HG03039 (cell line): ENCODE results near the gene USP30.
"Not testable (repeated sequence)": the region's sequence is repeated elsewhere in the genome, so short reads cannot be mapped to it uniquely, and the experiment has no call there.

ENCODE experiments used
- ATAC-seq: cut with Tn5 transposase; IDR thresholded peaks from one replicate; pipeline ENCODE4 v1.9.1; 2021; ENCODE audit warnings: mild to moderate bottlenecking, moderate library complexity; ENCODE audit not compliant: unreplicated experiment

The USP30 gene

DNA sequence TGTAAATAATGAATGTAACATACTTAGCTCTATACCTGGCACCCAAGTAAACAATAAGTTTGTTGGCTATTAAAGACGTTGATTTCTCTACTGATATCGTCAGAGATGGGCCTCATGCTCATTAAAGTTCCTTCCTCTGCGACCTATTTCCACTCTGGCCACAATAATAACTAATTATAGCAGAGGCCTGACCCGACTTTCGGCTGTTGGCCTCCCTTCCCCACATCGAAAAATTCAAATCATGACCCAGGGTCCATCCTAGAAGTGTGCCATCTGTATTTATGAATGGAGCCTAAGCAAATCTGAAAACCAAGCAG is 321 bp upstream of the USP30 start:
- no peak for ATAC-seq

DNA sequence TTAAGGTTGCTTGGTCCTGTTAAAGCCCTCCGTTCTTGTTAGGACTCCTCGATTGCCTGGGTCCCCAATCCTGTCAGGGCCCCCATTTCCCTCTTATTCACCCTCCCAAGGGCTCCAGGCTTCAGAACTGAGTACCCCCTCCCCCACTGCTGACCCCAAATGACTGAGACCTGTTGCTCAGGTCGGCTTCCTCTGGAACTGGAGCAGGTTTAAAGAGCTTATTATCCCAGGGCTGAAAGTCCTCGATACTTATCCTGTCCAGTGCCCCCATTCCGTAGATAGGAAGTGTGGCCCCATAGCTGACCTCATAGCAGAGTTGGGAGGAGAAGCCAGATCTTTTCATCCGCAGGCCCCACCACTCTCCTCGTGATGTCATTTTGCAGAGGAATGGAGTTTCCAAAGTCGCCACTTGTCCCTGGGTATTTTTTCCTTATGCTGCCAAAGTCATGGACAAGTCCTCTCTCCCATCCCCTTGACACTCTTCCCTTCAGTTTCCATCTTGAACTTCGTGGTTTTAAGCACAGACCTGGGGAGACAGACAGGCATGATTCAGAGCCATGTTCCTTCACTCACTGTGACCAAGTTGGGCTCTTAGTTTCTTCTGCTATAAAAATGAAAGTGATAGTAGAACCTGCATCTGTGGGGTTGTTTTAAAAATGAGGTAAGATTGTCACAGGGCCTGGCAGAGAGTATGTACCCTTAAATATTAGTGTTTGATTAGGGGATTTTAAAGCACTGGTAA is 1.2 kb downstream of the USP30 start:
- ATAC-seq: peak; percentile 9

DNA sequence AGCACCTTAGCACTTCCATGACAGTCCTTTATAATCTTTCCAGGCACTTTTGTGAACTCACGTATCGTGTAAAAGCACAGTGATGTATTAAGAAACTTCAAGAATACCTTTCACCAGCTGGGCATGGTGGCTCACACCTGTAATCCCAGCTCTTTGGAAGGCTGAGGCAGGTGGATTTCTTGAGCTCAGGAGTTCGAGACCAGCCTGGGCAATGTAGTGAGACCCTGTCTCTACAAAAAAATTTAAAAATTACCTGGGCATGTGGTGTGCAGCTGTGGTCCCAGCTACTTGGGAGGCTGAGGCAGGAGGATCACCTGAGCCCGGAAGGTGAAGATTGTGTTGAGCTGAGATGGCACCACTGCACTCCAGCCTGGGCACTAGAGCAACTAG is 1.7 kb downstream of the USP30 start:
- not testable (repeated sequence) for ATAC-seq

DNA sequence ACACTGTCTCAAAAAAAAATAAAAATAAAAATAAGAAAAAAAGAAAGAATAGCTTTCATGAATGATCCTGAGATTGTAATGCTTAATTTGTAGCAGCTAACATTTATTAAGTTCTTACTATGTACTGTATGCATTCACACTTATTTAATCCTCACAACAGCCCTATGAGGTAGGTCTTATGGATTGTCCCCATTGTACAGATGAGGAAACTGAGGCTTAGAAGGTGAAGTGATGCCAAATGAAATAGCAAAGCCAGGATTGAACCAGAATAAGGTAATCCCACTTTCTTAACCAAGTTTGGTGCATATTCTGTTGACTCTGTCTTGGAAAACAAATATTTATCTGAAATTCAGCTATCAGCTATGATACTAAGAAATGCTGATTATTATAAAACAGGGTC is 2.1 kb downstream of the USP30 start:
- no peak for ATAC-seq

DNA sequence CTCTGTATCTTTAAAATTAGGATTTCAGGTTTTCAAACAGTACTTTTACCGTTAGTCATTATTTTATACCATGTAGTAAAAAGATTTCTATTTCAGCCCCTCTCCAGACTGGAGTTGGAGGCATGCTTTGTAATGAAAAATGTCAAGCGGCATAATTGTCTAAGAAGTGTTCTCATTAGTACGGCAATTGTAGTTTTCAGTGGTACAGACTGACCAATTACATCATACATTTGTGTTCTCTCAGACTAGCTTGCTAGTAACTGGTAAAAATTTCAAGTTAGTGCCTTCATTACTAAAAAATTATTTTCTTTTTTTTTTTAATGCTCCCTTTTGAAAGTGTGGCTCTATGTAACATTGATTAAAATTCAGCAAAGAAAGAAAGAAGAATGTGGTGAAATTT is 4.5 kb downstream of the USP30 start:
- no peak for ATAC-seq

DNA sequence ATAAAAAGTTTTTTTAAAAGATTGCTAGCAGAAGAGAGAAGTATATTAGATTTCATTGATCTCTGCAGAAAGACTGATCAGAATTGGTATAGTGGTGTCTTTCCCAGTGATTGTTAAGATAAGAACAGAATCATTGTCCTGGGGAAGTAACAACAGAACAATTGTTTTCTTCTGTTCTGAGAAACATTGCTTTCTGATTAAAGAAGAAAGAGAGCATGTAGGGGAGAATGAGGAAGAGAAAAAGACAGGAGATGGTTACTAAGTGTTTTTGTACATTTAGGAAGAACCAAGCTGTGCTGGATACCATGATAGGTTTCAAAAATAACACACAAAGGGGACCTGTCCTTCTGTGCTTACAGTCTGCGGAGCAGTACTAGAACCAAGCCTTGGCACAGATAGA is 5.0 kb downstream of the USP30 start:
- ATAC-seq: no peak

DNA sequence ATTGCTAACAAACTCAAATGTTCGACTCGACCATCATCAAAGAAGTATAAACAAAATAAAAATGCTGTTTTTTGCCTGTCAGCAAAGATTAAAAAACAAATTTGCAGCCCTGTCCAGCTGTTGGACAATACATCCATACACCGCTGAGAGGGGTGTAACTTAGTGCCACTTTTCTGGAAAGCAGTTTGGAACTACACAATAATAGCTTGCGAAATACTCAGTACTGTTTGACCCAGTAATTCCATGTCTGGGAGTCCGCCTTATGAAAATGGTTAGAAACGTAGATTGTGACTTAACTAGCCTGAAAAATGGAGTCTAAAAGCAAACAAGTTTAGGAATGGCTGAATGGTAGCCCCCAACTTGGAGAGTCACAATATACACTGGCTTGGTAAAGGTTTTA is 6.4 kb downstream of the USP30 start:
- ATAC-seq: no peak

DNA sequence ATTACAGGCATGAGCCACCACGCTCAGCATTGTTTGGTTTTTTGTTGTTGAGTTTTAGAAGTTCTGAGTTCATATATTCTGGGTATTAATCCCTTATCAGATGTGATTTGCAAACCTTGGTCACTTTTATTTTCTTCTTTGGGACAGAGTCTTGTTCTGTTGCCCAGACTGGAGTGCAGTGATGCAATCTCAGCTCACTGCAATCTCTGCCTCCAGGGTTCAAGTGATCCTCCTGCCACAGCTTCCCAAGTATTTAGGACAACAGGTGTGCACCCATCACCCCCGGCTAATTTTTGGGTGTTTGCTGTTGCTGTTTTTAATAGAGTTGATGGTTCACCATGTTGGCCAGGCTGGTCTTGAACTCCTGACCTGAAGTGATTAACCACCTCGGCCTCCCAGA is 11.8 kb downstream of the USP30 start:
- ATAC-seq: no peak

DNA sequence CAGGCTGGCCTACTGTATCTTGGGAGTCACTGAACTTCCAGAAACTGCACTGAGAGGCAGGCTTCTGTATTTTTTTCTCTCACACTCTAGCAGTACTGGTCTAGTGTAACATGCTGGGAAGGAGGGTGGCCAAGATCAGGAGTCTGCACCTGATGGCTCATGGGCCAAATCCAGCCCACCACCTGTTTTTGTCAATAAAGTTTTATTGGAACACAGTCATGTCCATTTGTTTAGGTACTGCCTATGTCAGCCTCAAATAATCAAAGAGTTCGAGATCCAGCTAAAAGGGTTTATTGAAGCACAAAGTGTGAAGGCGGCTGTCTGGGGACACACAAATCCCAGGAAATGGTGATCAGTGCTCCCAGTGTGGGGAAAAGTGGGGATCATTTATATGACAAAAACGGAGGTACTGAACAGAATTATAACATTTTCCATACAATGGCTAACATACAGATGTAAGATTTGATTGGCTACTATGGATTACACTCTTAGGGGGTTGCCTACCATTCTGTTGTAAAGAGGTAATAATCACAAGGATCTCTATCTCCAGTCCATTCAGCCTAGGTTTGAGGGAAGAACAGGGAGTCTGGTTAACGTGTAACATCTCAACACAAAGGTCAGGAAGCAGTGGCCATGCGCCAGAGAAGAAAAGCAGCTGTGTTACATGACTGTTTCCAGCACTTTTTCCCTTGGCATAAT is 12.9 kb downstream of the USP30 start:
- no peak for ATAC-seq

DNA sequence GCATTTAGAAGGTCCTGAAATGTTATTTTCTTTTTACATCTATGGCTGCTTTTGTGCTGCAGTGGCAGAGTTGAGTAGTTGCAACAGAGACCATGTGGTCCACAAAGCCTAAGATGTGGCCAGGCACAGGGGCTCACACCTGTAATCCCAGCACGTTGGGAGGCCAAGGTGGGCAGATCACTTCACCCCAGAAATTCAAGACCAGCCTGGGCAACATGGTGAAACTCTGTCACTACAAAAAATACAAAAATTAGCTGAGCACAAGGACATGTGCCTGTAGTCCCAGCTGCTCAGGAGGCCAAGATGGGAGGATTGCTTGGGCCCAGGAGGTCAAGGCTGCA is 13.4 kb downstream of the USP30 start:
- no peak for ATAC-seq

DNA sequence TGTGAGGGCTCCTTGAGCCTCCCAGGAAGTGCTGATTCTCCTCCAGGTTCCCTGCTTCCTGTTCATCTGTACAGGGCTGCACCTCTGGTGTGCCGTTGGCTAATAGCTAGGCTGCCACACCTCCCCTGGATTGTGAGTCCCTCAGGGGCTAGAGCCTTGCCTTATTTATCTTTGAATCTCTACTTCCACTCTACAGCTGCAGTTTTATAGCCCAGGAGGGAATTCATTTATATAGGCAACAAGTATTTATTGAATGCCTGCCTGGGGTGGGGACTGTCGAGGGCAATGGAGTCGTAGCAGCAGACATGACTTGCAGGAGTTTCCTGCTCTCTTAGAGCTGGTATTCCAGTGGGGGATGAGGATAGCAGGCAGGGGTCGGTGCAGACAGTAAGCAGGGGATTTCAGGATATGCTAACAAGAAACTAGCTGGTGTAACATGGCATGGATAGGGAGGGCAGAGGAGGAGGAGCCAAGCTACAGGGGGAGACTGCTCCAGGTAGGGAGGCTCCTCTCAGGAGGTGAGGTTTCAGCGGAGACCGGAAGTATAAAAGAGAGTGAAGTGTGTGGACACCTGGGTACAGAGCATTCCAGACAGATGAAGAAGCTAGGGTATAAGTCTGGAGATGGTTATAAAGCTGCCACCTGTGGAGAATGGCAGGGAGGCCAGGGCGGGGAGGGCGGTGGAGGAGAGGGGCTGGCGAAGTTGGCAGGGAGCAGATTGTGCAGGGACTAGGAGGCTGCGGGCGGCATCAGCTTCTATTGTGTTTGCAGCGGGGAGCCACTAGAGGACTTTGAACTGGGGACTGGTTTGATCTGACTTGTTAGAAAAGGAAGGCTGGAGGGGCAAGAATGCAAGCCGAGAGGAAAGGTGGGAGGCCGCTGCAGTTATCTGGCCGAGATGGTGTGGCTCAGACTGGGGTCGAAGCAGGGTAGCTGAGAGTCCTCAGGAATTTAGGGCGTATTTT is 17.2 kb downstream of the USP30 start:
- no peak for ATAC-seq

DNA sequence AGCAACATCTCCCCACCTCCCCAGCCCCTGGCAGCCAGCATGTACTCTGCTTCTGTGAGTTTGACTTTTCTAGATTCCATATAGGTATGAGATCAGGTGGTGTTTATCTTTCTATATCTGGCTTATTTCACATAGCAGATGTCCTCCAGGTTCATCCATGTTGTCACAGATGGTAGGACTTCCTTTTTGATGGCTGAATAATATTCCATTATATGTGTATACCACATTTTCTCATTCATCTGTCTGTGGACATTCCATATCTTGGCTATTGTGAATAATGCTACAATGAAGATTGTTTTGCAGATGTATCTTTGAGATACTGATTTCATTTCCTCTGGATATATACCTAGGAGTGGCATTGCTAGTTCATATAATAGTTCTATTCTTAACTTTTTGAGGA is 22.5 kb downstream of the USP30 start:
- no peak for ATAC-seq

DNA sequence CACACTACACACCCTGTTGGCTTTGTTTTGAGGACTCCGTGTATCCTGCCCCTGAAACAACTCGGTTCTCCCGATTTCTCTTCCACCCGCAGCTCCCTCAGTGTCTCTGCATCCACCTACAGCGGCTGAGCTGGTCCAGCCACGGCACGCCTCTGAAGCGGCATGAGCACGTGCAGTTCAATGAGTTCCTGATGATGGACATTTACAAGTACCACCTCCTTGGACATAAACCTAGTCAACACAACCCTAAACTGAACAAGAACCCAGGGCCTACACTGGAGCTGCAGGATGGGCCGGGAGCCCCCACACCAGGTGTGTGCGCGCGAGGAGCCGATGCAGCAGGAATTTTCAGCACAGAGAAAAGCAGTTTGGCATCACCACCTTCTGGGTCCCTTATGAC is 30.4 kb downstream of the USP30 start:
- no peak for ATAC-seq

DNA sequence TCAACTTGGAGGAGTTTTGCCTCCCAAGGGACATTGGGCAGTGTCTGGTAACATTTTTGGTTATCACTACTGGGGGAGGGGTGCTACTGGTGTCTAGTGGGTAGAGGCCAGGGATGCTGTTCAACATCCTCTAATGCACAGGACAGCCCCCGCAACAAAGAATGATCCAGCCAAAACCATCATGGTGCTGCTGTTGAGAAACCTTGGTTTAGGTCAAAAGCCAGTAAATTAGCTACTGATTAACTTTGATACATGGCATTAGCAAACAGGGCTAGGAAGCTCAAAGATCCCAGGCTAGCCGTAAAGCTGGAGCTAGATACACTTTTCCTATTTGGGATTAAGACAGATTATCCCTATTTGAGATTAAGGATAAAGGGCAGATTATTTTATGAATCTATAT is 32.0 kb downstream of the USP30 start:
- no peak for ATAC-seq

DNA sequence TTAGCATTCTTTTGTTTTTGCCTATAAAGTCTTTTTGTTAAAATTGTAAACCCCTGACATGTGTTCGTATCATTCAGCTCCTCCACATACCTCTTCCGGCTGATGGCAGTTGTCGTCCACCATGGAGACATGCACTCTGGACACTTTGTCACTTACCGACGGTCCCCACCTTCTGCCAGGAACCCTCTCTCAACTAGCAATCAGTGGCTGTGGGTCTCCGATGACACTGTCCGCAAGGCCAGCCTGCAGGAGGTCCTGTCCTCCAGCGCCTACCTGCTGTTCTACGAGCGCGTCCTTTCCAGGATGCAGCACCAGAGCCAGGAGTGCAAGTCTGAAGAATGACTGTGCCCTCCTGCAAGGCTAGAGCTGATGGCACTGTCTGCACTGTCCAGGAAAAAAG is 33.2 kb downstream of the USP30 start:
- ATAC-seq: no peak

DNA sequence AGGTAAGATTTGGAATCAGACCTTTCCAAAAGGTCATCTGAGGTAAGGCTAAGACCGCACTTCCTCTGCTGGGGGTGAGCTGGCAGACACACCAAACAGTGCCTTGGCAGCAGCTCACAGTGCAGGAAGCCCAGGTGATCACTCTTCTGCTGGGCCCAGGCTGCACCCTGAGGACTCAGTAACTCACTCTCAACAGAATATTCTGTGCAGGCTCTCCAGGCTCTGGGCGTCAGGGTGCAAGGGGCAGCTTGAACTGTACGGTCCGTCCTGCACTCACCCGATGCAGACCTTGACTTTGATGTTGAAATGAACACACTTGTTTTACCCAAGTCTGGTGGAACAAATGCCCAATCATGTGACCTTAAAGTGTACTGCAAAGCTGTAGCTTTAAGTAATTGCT is 34.9 kb downstream of the USP30 start:
- no peak for ATAC-seq

DNA sequence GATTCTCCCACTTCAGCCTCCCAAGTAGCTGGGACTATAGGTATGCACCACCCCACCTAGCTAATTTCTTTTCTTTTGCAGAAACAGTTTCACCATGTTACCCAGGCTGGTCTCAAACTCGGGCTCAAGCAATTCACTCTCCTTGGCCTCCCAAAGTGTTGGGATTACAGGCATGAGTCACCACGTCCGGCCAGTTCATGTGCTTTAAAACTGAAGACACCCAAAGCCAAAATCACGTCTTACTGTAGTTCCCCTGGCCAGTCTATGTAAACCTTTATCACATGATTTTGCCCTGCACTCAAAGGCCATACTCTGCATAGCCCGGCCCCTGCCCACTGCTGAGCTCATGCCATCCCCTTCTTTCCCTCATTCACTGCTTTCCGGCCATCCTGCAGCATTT is 36.4 kb downstream of the USP30 start:
- no peak for ATAC-seq

DNA sequence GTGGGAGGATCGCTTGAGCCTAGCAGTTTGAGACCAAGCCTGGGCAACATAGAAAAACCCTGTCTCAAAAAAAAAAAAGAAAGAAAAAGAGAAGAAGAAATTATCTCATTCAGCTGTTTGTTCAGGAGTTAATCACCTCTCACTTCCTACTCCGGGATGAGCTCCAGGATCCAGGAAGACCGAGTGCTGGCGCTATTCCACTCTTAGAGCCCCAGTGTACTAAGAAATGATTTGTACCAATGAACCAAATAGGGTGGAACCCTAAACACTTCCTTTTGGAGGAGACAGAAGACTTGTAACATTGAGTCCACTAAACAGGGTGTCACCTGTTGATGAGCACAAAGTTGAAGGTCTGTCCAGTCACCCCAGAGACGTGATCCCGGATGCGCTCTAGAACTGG is 37.3 kb downstream of the USP30 start:
- ATAC-seq: no peak

DNA sequence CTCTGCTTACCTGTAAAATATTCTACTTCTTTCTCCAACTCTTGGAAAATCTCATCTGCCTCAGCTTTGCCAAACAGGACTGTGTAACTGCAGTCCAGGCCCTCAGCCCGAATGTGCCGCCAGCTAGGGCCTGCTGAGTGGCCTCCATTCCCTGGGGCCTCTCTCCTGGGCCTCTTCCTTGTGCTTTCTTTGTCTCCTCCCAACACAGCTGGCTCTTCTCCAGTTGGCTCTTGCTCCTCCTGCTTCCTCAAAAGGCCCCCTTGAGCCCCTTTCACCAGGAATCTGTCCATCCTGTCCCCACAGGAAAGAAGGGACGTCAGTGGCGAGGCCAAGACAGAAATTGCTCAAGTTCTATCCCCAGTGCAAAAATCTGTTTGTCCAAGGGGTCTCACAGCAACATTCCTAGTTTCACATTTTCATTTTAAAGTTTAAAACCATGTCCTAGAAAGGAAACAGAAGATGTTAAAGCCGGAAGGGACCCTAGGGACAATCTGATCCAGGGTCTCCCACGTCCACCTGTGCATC is 40.2 kb downstream of the USP30 start:
- ATAC-seq: no peak

DNA sequence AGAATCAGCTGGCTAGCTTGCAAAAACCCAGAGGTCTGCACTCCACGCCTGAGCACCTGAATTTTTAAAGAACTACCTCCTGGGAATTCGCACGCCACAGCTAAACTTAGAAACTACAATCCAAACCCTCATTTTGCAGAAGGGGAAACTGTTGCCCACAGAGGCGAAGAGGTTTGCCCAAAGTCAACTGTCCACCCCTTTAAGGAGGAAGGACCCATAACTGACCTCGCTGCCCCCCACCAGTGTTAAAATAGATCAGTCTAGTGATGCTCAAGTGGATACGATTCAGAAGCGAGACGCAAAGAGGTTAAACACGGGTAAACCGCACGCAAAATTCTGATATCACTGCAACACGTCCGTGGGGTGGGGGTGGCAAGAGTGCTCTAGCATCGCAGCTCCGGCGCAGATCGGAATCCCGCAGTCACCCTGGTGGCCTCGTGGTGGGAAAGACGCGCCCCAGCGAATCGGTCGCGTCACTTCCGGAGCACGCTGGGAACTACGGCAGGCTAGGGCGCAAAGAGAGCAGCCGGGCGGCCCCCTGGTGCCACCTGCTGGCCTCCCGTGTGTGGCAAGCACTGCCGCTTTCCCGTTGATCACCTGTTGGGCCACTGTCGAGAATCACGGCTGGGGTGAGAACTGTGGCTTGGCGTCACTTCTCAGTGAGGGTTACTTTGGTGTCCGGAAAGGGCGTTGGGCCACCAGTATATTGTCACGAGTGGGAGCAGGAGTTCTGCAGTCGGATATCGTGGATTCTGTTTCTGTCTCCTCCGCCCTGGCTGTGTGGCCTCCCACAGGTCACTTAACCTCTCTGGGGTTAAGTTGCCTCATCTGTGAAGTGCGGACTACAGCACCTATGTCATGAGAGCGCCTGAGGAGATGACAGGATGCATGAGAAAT is 40.9 kb downstream of the USP30 start, which contains the start of gene ALKBH2:
Gene ALKBH2, minus strand, starts transcription at position 451 of the 897 bp plus-strand sequence. CDS start 686 bp downstream, outside the sequence.
- ATAC-seq: peak; percentile 48

DNA sequence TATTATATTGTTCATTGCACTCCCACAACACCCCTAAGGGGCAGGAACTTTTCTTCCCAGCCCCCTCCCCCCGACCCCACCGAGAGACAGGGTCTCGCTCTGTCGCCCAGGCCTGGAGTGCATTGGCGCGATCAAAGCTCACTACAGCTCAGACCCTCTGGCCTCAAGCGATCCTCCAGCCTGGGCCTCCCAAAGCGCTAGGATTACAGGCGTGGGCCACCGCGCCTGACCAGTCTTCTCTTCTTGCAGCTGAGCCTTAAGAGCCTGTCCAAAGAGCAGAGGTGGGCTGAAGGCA is 44.7 kb downstream of the USP30 start:
- no peak for ATAC-seq
